Neural crest cell (in vitro differentiated cells): ENCODE results near the gene CHMP4A. TPM values are rescaled to one million over a fixed set of nuclear protein-coding genes. Genes with fewer than 3 reads are reported as not detected.
A peak's percentile ranks its signal among the peaks of the same experiment; 100 is the strongest.
"Not testable (repeated sequence)": the region's sequence is repeated elsewhere in the genome, so short reads cannot be mapped to it uniquely, and the experiment has no call there.

Experiments
- DNase-seq: peaks from one replicate; pipeline ENCODE4 v3.0.0; 2021; ENCODE audit warnings: low read depth, mixed read lengths, low spot score
- H3K27ac Mint-ChIP-seq: one replicate; pipeline ENCODE4 v1.8.0; 2021; ENCODE audit warnings: mild to moderate bottlenecking, mixed read lengths; ENCODE audit not compliant: unreplicated experiment
- H3K27me3 Mint-ChIP-seq: 2 replicates; pipeline ENCODE4 v1.8.0; 2021; ENCODE audit warnings: low read depth, mild to moderate bottlenecking, mixed read lengths
- H3K36me3 Mint-ChIP-seq: 2 replicates; pipeline ENCODE4 v1.8.0; 2021; ENCODE audit warnings: low read depth, mild to moderate bottlenecking, mixed read lengths
- H3K4me1 Mint-ChIP-seq: 2 replicates; pipeline ENCODE4 v1.8.0; 2021; ENCODE audit warnings: mixed read lengths
- H3K4me3 Mint-ChIP-seq: one replicate; pipeline ENCODE4 v1.8.0; 2021; ENCODE audit warnings: mild to moderate bottlenecking, mixed read lengths
- H3K9me3 Mint-ChIP-seq: 2 replicates; pipeline ENCODE4 v1.8.0; 2021; ENCODE audit warnings: mixed read lengths
- total RNA-seq: library from RNA; stranded (reverse); gene quantifications from 2 replicates; pipeline ENCODE4 v1.2.1, GENCODE V29; 2021
- TF ChIP-seq, protein P1 (sequence below): fragments of 200-600 bp; sonication (generic); conservative IDR thresholded peaks from 2 replicates; pipeline ENCODE4 v1.5.0; 2021; ENCODE audit warnings: antibody characterized with exemption, mild to moderate bottlenecking

Gene CHMP4A
- total RNA-seq, 1 donor from 2014 or later = 44.7 TPM

DNA sequence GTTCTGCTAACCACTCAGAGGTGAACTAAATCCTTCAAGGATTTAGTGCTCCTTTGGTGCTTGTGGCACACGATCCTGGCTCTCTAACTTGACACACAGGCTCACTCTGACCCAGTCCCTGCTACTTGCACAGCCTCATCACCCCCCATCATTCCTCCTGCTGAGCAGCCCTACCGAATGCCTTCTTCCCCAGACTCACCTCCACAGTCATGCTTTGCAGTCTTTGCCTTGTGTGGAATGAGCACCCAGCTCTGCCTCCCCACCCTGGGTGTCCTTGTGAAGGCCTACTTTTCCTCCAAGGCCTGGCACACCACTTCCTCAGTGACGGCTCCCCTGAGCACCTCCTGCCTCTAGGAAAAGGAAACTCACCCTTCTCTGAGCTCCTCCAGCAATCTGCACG lies 37.1 kb upstream of the CHMP4A start:
- H3K27me3 Mint-ChIP-seq = no peaks in the 10 kb centered on the region
- no peak for DNase-seq
- no peak overlapping the region for H3K27ac Mint-ChIP-seq
- H3K4me3 Mint-ChIP-seq = no peak overlapping the region
- TF ChIP-seq, protein P1, sequence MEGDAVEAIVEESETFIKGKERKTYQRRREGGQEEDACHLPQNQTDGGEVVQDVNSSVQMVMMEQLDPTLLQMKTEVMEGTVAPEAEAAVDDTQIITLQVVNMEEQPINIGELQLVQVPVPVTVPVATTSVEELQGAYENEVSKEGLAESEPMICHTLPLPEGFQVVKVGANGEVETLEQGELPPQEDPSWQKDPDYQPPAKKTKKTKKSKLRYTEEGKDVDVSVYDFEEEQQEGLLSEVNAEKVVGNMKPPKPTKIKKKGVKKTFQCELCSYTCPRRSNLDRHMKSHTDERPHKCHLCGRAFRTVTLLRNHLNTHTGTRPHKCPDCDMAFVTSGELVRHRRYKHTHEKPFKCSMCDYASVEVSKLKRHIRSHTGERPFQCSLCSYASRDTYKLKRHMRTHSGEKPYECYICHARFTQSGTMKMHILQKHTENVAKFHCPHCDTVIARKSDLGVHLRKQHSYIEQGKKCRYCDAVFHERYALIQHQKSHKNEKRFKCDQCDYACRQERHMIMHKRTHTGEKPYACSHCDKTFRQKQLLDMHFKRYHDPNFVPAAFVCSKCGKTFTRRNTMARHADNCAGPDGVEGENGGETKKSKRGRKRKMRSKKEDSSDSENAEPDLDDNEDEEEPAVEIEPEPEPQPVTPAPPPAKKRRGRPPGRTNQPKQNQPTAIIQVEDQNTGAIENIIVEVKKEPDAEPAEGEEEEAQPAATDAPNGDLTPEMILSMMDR = no peak
- no peaks in the 10 kb centered on the region for H3K9me3 Mint-ChIP-seq
- H3K36me3 Mint-ChIP-seq = no peaks in the 10 kb centered on the region
- no peaks in the 10 kb centered on the region for H3K4me1 Mint-ChIP-seq

DNA sequence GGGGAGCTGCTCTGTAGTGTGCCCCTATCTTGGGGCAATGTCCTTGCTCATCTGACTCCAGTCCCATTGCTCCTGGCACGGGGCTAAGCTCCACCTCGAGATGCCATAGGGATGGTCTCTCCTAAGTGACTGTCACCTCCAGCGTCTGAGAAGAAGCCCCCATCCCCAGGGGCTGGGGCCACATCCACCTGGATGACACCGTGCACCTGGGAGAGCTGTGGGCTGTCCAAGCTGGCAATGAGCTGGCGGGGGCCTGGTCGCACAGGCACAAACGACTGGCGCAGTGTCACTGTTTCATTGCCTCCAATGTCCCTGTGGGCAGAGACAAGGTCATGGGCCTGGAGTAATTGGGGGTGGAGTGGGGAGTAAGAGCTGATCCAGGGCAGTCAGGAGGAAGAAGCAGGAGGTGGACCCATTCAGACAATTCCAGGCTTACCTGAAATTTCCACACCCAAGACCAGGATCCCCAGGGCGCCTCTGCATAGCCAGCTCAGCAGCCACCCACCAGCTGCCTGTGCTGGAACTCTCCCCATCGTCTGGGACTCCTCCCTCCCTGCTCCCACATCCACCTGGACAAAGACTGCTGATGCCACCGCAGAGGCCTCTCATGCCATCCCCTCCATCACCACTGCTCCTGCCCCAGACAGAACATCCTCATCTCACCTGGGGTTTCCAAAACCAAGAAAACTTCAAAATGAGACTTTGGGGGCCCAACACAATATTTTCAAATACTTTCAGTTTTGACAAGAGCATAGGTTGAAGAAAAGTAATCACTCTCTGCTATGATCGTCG lies 36.1 kb upstream of the CHMP4A start:
- Mint-ChIP-seq H3K27me3 (peaks cover 2% of the 10 kb centered on the region), H3K4me1 (peaks cover 4% of the 10 kb centered on the region), H3K36me3 (no peaks in the 10 kb centered on the region), H3K9me3 (no peaks in the 10 kb centered on the region), H3K4me3 (no peak overlapping the region), H3K27ac (no peak overlapping the region)
- TF ChIP-seq, protein P1 = no peak
- DNase-seq = no peak

DNA sequence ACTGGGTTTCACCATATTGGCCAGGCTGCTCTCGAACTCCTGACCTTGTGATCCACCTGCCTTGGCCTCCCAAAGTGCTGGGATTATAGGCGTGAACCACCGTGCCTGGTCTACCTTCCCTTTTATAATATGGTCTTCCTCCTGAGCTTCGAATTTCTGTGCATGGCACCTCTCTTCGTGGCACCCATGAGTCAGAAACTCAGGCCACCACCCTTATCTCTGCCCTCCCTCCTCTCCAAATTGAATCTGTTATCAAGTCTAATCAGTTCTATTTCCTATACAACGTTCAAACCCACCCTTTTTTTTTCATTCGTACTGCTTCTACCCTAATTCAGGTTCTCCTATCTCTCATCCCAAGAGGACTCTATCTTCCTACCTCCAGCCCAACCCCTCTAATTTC lies 34.1 kb upstream of the CHMP4A start:
- Mint-ChIP-seq H3K4me3 (peak overlapping the region; percentile 25), H3K27ac (no peak overlapping the region), H3K4me1 (peaks cover 20% of the 10 kb centered on the region), H3K9me3 (no peaks in the 10 kb centered on the region), H3K36me3 (no peaks in the 10 kb centered on the region), H3K27me3 (peaks cover 2% of the 10 kb centered on the region)
- TF ChIP-seq, protein P1 = no peak
- no peak for DNase-seq

DNA sequence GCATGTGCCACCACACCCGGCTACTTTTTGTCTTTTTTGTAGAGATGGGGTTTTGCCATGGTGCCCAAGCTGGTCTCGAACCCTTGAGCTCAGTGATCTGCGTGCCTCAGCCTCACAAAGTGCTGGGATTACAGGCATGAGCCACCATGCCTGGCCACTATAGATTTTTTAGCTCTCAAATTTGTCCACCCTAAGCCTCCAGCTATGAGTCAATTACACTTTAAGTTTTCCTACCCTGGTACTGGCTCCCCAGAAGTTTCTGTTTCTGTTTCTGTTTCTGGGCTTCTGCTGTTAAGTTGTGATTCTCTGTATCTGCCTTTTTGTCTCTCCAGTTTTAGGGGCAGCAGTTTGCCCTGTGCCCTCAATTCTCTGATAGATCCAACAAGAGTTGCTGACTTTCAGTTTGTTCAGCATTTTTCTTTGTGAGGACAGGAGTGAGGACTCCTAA lies 33.5 kb upstream of the CHMP4A start:
- Mint-ChIP-seq H3K27me3 (peaks cover 2% of the 10 kb centered on the region), H3K9me3 (no peaks in the 10 kb centered on the region), H3K4me3 (no peak overlapping the region), H3K27ac (no peak overlapping the region), H3K4me1 (peaks cover 21% of the 10 kb centered on the region), H3K36me3 (no peaks in the 10 kb centered on the region)
- TF ChIP-seq, protein P1 = no peak
- no peak for DNase-seq

DNA sequence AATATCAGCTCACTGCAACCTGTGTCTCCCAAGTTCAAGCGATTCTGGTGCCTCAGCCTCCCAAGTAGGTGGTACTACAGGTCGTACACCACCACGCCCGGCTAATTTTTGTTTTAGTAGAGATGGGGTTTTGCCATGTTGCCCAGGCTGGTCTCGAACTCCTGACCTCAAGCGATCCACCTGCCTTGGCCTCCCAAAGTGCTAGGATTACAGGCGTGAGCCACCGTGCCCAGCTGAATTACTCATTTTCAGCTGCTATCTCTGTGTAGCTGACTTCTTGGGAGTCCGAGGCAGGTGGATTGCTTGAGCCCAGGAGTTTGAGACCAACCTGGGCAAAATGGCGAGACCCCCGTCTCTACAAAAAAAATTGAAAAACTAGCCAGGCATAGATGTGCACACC lies 32.1 kb upstream of the CHMP4A start:
- peaks cover 25% of the 10 kb centered on the region for H3K4me1 Mint-ChIP-seq
- H3K27me3 Mint-ChIP-seq, H3K4me3 Mint-ChIP-seq, DNase-seq, H3K36me3 Mint-ChIP-seq, H3K27ac Mint-ChIP-seq, H3K9me3 Mint-ChIP-seq: not testable (repeated sequence)

DNA sequence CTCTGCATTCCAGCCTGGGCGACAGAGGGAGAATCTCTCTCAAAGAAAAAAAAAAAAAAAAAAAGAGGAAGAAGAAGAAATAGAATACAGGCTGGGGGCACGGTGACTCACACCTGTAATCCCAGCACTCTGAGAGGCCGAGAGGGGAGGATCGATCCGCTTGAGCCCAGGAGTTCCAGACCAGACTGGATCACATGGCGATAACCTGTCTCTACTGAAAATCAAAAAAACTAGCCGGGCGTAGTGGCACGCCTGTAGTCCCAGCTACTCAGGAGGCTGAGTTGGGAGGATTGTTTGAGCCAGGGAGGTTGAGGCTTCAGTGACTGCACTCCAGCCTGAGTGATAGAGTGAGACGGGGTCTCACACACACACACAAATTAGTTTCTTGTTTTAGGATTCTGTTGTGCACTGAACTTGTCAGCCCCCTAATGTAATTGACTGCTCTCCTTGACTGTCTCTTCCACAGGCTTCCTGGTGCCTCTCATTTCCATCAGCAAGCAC lies 30.1 kb upstream of the CHMP4A start:
- peaks cover 31% of the 10 kb centered on the region for H3K4me1 Mint-ChIP-seq
- H3K27me3 Mint-ChIP-seq = peaks cover 2% of the 10 kb centered on the region
- DNase-seq = no peak
- H3K36me3 Mint-ChIP-seq = no peaks in the 10 kb centered on the region
- no peaks in the 10 kb centered on the region for H3K9me3 Mint-ChIP-seq
- TF ChIP-seq, protein P1 = no peak
- H3K4me3 Mint-ChIP-seq = peak overlapping the region; percentile 94
- H3K27ac Mint-ChIP-seq = peak overlapping the region; percentile 99
